ENCODE measurements around the gene SUMO2. TPM values are rescaled to one million over a fixed set of nuclear protein-coding genes. Genes with fewer than 3 reads are reported as not detected.

Gene SUMO2
- total and polyA plus RNA-seq, 2 of the 13 experiments (the other 11 are each of a cell fraction or from before 2014, with no cell fraction given), result 337 to 553 TPM

- 100% methylated on average over 4 of the region's 4 CpGs for WGBS (ENCODE audit: low lambda C conversion rate)
- no peak overlapping the region for H3K4me3 ChIP-seq (replicated peaks in 1 of 3; ENCODE audit: insufficient read depth in 1 of 3, low read depth in 2 of 3, low read length in 3 of 3)
- POLR2A ChIA-PET, result interaction anchor here (1.2 kb wide), 1 partner anchor 32 kb away, joined by 4 read pairs; the partner anchor contains the start of genes GGA3 and MRPS7
- H3K27me3 ChIP-seq (ENCODE audit: control insufficient read depth in 1 of 2, insufficient read depth in 2 of 2, low read length in 2 of 2), result no peaks in the 10 kb centered on the region
- H3K36me3 ChIP-seq (replicated peaks in 1 of 2; ENCODE audit: control insufficient read depth in 1 of 2, insufficient read depth in 2 of 2, low read length in 2 of 2), result peaks cover 57 to 79% of the 10 kb centered on the region in 2 experiments
- H3K4me2 ChIP-seq (ENCODE audit: low read depth, low read length), result no peak overlapping the region
- BruUV-seq (replicated peaks), result no TSS peak
- H3K9me3 ChIP-seq (ENCODE audit: low read length), result no peaks in the 10 kb centered on the region
- ATAC-seq (no peak), FAIRE-seq (no peak), DNase-seq (ENCODE audit: low spot score) (no peak)
- in situ Hi-C loops (cut with HindIII; ENCODE audit: extremely low pct_ligation_motif_present, low pct_unique_long_range_greater_than_20kb), result no loop called here
- no peak overlapping the region for H3K9ac ChIP-seq (ENCODE audit: insufficient read depth, low read depth, low read length)
- CTCF ChIA-PET (ENCODE audit: low intra/inter-chr PET ratio, low total read pairs), result no interaction called here
- no peaks in the 10 kb centered on the region for H4K20me1 ChIP-seq (ENCODE audit: insufficient read depth, low read length)
- H2AFZ ChIP-seq (ENCODE audit: low read length), result no peak overlapping the region
- H3K4me1 ChIP-seq (ENCODE audit: insufficient read depth, low read length), result no peaks in the 10 kb centered on the region
- H3K27ac ChIP-seq (ENCODE audit: extremely low read length, insufficient read depth, low read length), result no peak overlapping the region
- H3K79me2 ChIP-seq (ENCODE audit: insufficient read depth, low read length), result no peaks in the 10 kb centered on the region
- intact Hi-C loops (cut with micrococcal nuclease; ENCODE audit: unreplicated experiment), result no loop called here
- no peak for TF ChIP-seq ZNF496 (CRISPR knock-in tag; IDR thresholded peaks at IDR 0.05; ENCODE audit: insufficient replicate concordance)
- TF ChIP-seq HOXA3 (CRISPR knock-in tag; IDR thresholded peaks at IDR 0.05), result no peak
- no peak for TF ChIP-seq MLXIP (CRISPR knock-in tag; IDR thresholded peaks at IDR 0.05; ENCODE audit: borderline replicate concordance)
- no peak for TF ChIP-seq MEIS1 (CRISPR knock-in tag; IDR thresholded peaks at IDR 0.05; ENCODE audit: borderline replicate concordance)
- no peak for TF ChIP-seq ZNF567 (CRISPR knock-in tag; IDR thresholded peaks at IDR 0.05; ENCODE audit: borderline replicate concordance)
- TF ChIP-seq, protein P1, sequence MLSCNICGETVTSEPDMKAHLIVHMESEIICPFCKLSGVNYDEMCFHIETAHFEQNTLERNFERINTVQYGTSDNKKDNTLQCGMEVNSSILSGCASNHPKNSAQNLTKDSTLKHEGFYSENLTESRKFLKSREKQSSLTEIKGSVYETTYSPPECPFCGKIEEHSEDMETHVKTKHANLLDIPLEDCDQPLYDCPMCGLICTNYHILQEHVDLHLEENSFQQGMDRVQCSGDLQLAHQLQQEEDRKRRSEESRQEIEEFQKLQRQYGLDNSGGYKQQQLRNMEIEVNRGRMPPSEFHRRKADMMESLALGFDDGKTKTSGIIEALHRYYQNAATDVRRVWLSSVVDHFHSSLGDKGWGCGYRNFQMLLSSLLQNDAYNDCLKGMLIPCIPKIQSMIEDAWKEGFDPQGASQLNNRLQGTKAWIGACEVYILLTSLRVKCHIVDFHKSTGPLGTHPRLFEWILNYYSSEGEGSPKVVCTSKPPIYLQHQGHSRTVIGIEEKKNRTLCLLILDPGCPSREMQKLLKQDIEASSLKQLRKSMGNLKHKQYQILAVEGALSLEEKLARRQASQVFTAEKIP (CRISPR knock-in tag; IDR thresholded peaks at IDR 0.05; ENCODE audit: borderline replicate concordance), result no peak
- TF ChIP-seq FOXP1 (IDR thresholded peaks at IDR 0.05), result no peak
- TF ChIP-seq FOXP1 (CRISPR knock-in tag; IDR thresholded peaks at IDR 0.05), result no peak
- TF ChIP-seq ZNF782 (CRISPR knock-in tag; IDR thresholded peaks at IDR 0.05; ENCODE audit: borderline replicate concordance), result no peak
- no peak for TF ChIP-seq ATF6 (CRISPR knock-in tag; conservative IDR thresholded peaks at IDR 0.05)
- no peak for TF ChIP-seq ZNF720 (CRISPR knock-in tag; IDR thresholded peaks at IDR 0.05)
- TF ChIP-seq CREB3 (CRISPR knock-in tag; IDR thresholded peaks at IDR 0.05), result no peak
These were observed 46.1 kb upstream of the SUMO2 start for GRCh38 chr17:75228847-75229246.

Measured in HepG2 (cell line).